GM12878 (cell line): ENCODE measurements around the gene SIMC1. TPM values are rescaled to one million over a fixed set of nuclear protein-coding genes. Genes with fewer than 3 reads are reported as not detected.

Source experiments
- BHLHE40 ChIP-seq, 2 experiments: fragments of 450-650 bp in 1 of 2; IDR thresholded peaks; 2 replicates each; pipeline ENCODE4 v1.6.1; 2011 to 2017; ENCODE audit warnings: low read depth in 2 of 2, borderline replicate concordance in 1 of 2, improper control_type of control experiment in 1 of 2, low read length in 1 of 2, mild to moderate bottlenecking in 1 of 2
- CEBPB ChIP-seq, 2 experiments: fragments of 150-350 bp in 1 of 2; IDR thresholded peaks; 2 replicates each; pipeline ENCODE4 v1.6.1; 2012 to 2014; ENCODE audit warnings: low read depth in 2 of 2, low read length in 2 of 2, borderline replicate concordance in 1 of 2, inconsistent platforms in 1 of 2
- E2F4 ChIP-seq: IDR thresholded peaks from 2 replicates; pipeline ENCODE4 v1.6.1; 2012; ENCODE audit warnings: low read depth, low read length, improper control_type of control experiment
- PML ChIP-seq: IDR thresholded peaks from 2 replicates; pipeline ENCODE4 v1.6.1; 2012; ENCODE audit warnings: low read length, inconsistent platforms
- SMARCA5 ChIP-seq: fragments of 450-650 bp; IDR thresholded peaks from 2 replicates; pipeline ENCODE4 v1.6.1; 2017; ENCODE audit warnings: mild to moderate bottlenecking
- SMC3 ChIP-seq: IDR thresholded peaks from 2 replicates; pipeline ENCODE4 v1.6.1; 2011; ENCODE audit warnings: low read length, improper control_type of control experiment, borderline replicate concordance
- SREBF2 ChIP-seq: IDR thresholded peaks from 2 replicates; pipeline ENCODE4 v1.6.1; 2012; ENCODE audit warnings: mild to moderate bottlenecking, low read length
- SUPT20H ChIP-seq: IDR thresholded peaks from 2 replicates; pipeline ENCODE4 v1.6.1; 2011; ENCODE audit warnings: low read depth, mild to moderate bottlenecking, low read length, moderate library complexity, borderline replicate concordance; ENCODE audit not compliant: control insufficient read depth
- ZNF217 ChIP-seq: fragments of 450-650 bp; IDR thresholded peaks from 2 replicates; pipeline ENCODE4 v1.6.1; 2017; ENCODE audit warnings: antibody characterized with exemption, mild to moderate bottlenecking
- ZNF592 ChIP-seq: fragments of 450-650 bp; IDR thresholded peaks from 2 replicates; pipeline ENCODE4 v1.6.1; 2017; ENCODE audit warnings: mild to moderate bottlenecking, moderate library complexity
- ZZZ3 ChIP-seq: IDR thresholded peaks from 2 replicates; pipeline ENCODE4 v1.6.1; 2011; ENCODE audit warnings: low read depth; ENCODE audit not compliant: control insufficient read depth, insufficient read length
- polyA plus RNA-seq, 11 experiments: library from polyadenylated mRNA; depleted of rRNA in 4 of 11; unstranded in 6 of 11; stranded (reverse) in 5 of 11; fragments of >200 nt; fragmentation: Nextera tagmentation in 4 of 11; fragmentation: Illumina TruSeq in 1 of 11; extraction: Ambion mirVana in 4 of 11; extraction: Trizol in 1 of 11; gene quantifications; 1 replicate in 1 of 11; 2 replicates in 10 of 11; pipeline versions ENCODE4 v1.2.1 to v1.2.3, GENCODE V29; 2011 to 2016; ENCODE audit warnings: inconsistent platforms in 2 of 11, missing spikeins in 2 of 11, low read depth in 1 of 11
- total RNA-seq, 4 experiments: library from RNA; depleted of rRNA in 3 of 4; stranded (reverse); fragments of >200 nt in 3 of 4; fragmentation: Illumina TruSeq in 1 of 4; extraction: Trizol in 1 of 4; gene quantifications; 2 replicates each; pipeline versions ENCODE4 v1.2.1 to v1.2.3, GENCODE V29; 2013 to 2021
- TF ChIP-seq, protein P1 (sequence below): fragments of 450-650 bp; formaldehyde crosslinking; IDR thresholded peaks from 2 replicates; pipeline ENCODE4 v1.4.0; 2022; ENCODE audit warnings: mild to moderate bottlenecking, moderate library complexity
- TF ChIP-seq, protein P2 (sequence below): fragments of 450-650 bp; IDR thresholded peaks from 2 replicates; pipeline ENCODE4 v1.6.1; 2017; ENCODE audit warnings: mild to moderate bottlenecking, moderate library complexity
- TF ChIP-seq, protein P3 (sequence below): IDR thresholded peaks from 2 replicates; pipeline ENCODE4 v1.6.1; 2012; ENCODE audit warnings: low read length, inconsistent platforms

Gene SIMC1
- total and polyA plus RNA-seq, 10 of the 15 experiments (the other 5 are each of a cell fraction or from before 2014, with no cell fraction given), result 3.0 to 16.5 (median 10.4) TPM

GRCh38 chr5:176361437-176362232, 123.4 kb downstream of the SIMC1 start, which contains the start of gene KIAA1191 (continued):
- no peak for TF ChIP-seq ZNF592
- TF ChIP-seq BHLHE40 (IDR thresholded peaks at IDR 0.05; ENCODE audit: borderline replicate concordance in 1 of 2, low read depth in 2 of 2, low read length in 1 of 2), result peak in 1 of 2 experiments; percentile 44; a peak in 1 of 4 replicates
- peak; percentile 90 for TF ChIP-seq SMARCA5
- TF ChIP-seq ZNF217, result no peak; the same call in 1 of the 2 replicates
- no peak for TF ChIP-seq ZZZ3
- TF ChIP-seq E2F4, result 0 out of 2 replicates have a peak, but pooled peaks have one; percentile 13
- TF ChIP-seq SREBF2, result no peak
- no peak; the same call in none of the 2 replicates for TF ChIP-seq SMC3
- TF ChIP-seq, protein P1, sequence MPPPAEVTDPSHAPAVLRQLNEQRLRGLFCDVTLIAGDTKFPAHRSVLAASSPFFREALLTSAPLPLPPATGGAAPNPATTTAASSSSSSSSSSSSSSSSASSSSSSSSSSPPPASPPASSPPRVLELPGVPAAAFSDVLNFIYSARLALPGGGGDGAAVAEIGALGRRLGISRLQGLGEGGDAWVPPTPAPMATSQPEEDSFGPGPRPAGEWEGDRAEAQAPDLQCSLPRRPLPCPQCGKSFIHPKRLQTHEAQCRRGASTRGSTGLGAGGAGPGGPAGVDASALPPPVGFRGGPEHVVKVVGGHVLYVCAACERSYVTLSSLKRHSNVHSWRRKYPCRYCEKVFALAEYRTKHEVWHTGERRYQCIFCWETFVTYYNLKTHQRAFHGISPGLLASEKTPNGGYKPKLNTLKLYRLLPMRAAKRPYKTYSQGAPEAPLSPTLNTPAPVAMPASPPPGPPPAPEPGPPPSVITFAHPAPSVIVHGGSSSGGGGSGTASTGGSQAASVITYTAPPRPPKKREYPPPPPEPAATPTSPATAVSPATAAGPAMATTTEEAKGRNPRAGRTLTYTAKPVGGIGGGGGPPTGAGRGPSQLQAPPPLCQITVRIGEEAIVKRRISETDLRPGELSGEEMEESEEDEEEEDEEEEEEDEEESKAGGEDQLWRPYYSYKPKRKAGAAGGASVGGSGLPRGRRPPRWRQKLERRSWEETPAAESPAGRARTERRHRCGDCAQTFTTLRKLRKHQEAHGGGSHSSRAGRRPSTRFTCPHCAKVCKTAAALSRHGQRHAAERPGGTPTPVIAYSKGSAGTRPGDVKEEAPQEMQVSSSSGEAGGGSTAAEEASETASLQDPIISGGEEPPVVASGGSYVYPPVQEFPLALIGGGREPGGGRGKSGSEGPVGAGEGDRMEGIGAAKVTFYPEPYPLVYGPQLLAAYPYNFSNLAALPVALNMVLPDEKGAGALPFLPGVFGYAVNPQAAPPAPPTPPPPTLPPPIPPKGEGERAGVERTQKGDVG (CRISPR knock-in tag), result no peak
- TF ChIP-seq, protein P2, sequence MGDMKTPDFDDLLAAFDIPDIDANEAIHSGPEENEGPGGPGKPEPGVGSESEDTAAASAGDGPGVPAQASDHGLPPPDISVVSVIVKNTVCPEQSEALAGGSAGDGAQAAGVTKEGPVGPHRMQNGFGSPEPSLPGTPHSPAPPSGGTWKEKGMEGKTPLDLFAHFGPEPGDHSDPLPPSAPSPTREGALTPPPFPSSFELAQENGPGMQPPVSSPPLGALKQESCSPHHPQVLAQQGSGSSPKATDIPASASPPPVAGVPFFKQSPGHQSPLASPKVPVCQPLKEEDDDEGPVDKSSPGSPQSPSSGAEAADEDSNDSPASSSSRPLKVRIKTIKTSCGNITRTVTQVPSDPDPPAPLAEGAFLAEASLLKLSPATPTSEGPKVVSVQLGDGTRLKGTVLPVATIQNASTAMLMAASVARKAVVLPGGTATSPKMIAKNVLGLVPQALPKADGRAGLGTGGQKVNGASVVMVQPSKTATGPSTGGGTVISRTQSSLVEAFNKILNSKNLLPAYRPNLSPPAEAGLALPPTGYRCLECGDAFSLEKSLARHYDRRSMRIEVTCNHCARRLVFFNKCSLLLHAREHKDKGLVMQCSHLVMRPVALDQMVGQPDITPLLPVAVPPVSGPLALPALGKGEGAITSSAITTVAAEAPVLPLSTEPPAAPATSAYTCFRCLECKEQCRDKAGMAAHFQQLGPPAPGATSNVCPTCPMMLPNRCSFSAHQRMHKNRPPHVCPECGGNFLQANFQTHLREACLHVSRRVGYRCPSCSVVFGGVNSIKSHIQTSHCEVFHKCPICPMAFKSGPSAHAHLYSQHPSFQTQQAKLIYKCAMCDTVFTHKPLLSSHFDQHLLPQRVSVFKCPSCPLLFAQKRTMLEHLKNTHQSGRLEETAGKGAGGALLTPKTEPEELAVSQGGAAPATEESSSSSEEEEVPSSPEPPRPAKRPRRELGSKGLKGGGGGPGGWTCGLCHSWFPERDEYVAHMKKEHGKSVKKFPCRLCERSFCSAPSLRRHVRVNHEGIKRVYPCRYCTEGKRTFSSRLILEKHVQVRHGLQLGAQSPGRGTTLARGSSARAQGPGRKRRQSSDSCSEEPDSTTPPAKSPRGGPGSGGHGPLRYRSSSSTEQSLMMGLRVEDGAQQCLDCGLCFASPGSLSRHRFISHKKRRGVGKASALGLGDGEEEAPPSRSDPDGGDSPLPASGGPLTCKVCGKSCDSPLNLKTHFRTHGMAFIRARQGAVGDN, result peak; percentile 11; the same call in 1 of the 2 replicates
- TF ChIP-seq SUPT20H, result no peak
- TF ChIP-seq, protein P3, sequence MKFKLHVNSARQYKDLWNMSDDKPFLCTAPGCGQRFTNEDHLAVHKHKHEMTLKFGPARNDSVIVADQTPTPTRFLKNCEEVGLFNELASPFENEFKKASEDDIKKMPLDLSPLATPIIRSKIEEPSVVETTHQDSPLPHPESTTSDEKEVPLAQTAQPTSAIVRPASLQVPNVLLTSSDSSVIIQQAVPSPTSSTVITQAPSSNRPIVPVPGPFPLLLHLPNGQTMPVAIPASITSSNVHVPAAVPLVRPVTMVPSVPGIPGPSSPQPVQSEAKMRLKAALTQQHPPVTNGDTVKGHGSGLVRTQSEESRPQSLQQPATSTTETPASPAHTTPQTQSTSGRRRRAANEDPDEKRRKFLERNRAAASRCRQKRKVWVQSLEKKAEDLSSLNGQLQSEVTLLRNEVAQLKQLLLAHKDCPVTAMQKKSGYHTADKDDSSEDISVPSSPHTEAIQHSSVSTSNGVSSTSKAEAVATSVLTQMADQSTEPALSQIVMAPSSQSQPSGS, result no peak
- TF ChIP-seq CEBPB (IDR thresholded peaks at IDR 0.05; ENCODE audit: borderline replicate concordance in 1 of 2, low read depth in 2 of 2, low read length in 2 of 2), result no peak
- TF ChIP-seq PML, result peak; percentile 92
